UCSD-AML1 (cell line): ENCODE measurements around the gene LIPA.
"Not testable (repeated sequence)": the region's sequence is repeated elsewhere in the genome, so short reads cannot be mapped to it uniquely, and the experiment has no call there.

Experiments used
- DNase-seq: peaks from one replicate; lab custom pipeline; 2025; ENCODE audit not compliant: unreplicated experiment; lab: John Stamatoyannopoulos, UW

LIPA gene

GRCh38 chr10:89271532-89271931 is 20.0 kb upstream of the LIPA start:
- no peak for DNase-seq

DNA sequence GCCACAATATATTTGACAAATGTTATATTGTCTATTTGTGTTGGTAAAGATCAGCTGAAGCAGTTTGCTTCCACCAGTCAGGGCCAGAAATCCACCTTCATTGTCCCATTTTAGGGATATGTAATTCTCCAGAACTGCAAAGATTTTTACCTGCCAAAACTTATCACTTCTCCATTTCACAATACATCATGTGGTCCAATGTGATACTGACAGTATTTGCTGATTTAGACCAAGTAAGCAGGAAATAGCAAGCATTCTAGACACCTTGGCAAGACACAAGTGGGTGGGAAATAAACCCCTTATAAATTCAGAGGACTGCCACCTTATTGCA is 18.5 kb upstream of the LIPA start:
- DNase-seq: no peak

DNA sequence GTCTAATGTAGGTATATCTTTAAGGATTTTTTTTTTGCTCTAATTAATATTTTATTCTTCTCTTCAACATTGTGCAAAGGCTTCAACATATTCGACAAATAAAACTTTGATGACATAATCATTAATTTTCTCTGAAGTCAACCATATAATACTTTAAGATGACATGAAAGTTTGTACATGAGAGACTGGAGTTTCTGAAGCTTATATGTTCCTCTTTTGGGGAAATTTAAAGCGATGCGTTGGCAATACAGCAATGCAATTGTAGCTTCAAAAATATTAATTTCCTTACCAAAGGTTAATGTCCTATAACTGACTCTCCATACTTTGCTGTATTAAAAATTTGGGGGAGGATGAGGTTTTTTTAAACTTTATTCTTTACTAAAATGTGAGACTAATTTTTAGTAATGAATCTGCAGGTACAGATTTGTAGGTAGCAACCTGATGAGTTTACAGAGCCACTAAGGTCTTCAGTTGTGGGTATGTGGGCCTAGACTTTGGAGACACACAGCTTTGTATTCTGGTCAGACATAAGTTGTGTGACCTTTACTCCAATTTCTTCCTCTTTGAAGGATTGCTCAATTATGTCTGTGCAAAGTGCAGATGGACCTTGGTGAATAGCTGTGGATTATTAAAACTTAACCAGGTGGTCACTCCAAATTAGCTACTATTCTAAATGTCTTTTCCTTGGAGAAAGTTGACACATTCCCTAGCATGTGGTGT is 18.0 kb upstream of the LIPA start:
- DNase-seq: no peak

GRCh38 chr10:89266721-89267453 is 15.3 kb upstream of the LIPA start:
- no peak for DNase-seq

GRCh38 chr10:89263531-89263930 is 12.0 kb upstream of the LIPA start:
- no peak for DNase-seq

DNA sequence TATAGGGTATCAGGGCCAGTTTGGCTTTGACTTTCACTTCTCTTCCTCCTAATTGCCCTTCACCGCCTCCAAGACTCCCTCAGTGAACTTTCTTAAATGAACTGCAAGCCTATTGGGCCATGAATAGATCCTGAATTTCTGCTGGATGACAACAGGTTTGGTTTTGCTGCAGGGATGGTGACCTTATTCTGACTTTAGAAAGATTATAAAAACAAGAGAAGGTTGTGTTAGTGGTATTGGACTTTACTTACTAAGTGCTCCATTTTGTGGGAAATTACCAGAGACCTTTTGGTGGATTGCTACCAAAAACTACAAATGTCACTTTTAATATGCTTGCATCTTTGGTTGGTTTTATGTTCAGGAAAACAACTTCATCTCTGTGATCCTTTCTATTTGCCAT is 11.5 kb upstream of the LIPA start:
- no peak for DNase-seq

- no peak for DNase-seq
Measured at GRCh38 chr10:89262086-89263051, 10.8 kb upstream of the LIPA start.

GRCh38 chr10:89258881-89259280 is 7.3 kb upstream of the LIPA start:
- DNase-seq: no peak

- no peak for DNase-seq
Measured at GRCh38 chr10:89257581-89257980, 6.0 kb upstream of the LIPA start.

GRCh38 chr10:89256962-89257361 is 5.4 kb upstream of the LIPA start:
- DNase-seq: no peak

GRCh38 chr10:89256340-89256739 is 4.8 kb upstream of the LIPA start:
- DNase-seq: no peak

DNA sequence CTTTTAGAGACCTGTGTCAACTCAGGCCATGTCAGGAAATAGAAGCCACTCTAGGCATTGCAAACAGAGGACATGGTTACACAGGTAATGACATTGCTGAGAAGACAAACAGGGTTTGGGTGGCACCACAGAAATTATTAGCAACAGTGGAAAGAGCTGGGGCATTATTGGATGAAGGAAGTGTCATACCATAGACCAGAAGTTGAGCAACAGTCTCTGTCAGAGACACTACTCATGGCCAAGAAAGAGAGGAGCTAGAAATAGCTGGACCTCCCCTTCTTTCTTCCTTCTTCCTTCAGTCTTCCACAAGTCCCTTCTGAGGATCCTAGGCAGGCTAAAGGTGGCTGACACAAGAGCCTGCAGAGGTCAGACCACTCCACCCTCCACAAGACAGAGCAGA is 4.2 kb upstream of the LIPA start:
- DNase-seq: no peak

- not testable (repeated sequence) for DNase-seq
Measured at GRCh38 chr10:89255091-89255579, 3.6 kb upstream of the LIPA start.

- no peak for DNase-seq
Measured at GRCh38 chr10:89252225-89252585, 630 bp upstream of the LIPA start.

- DNase-seq: no peak
Measured at GRCh38 chr10:89250865-89251408, 638 bp downstream of the LIPA start.

- no peak for DNase-seq
Measured at GRCh38 chr10:89248990-89249389, 2.6 kb downstream of the LIPA start.

GRCh38 chr10:89247623-89248022 is 4.0 kb downstream of the LIPA start:
- DNase-seq: not testable (repeated sequence)

DNA sequence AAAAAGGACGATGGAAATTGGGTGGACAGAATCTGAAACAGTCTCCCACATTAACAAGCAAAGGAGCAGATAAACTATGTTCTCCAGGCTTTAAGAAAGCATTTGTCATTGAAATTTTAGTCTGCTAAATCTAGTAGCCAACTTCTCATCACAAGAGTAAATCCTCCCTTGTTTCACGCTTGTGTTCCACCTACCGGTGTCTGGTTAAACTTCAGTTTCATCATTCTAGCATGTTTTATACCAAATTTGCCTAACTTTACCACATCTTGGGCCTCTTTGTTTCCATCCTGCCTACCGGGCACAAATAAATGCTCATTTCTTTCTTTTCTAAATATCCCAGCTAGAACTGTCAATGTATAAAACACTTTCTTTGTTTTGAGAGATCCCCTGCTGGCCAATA is 5.8 kb downstream of the LIPA start:
- no peak for DNase-seq

- no peak for DNase-seq
Measured at GRCh38 chr10:89242840-89243568, 8.6 kb downstream of the LIPA start.

GRCh38 chr10:89242345-89242684 is 9.3 kb downstream of the LIPA start:
- no peak for DNase-seq
